GM19351 (cell line): ENCODE results near the gene PNMA6A.
"Not testable (repeated sequence)": the region's sequence is repeated elsewhere in the genome, so short reads cannot be mapped to it uniquely, and the experiment has no call there.

Source experiments
- ATAC-seq: cut with Tn5 transposase; IDR thresholded peaks from one replicate; pipeline ENCODE4 v1.9.1; 2021; ENCODE audit warnings: mild to moderate bottlenecking, moderate library complexity; ENCODE audit not compliant: unreplicated experiment

The PNMA6A gene

GRCh38 chrX:153071909-153072583 is at the start of gene PNMA6A:
Gene PNMA6A (plus strand): TSS chrX:153072454. CDS start chrX:153073063, 609 bp downstream.
- ATAC-seq, result not testable (repeated sequence)

GRCh38 chrX:153026501-153026900 is 45.8 kb upstream of the PNMA6A start:
- not testable (repeated sequence) for ATAC-seq

- not testable (repeated sequence) for ATAC-seq
These were observed 43.8 kb upstream of the PNMA6A start for GRCh38 chrX:153028487-153028886.

- ATAC-seq, result no peak
These were observed 43.1 kb upstream of the PNMA6A start for GRCh38 chrX:153029162-153029561.

GRCh38 chrX:153029875-153030274 is 42.4 kb upstream of the PNMA6A start:
- no peak for ATAC-seq

- ATAC-seq, result no peak
These were observed 41.5 kb upstream of the PNMA6A start for GRCh38 chrX:153030801-153031200.

- peak; percentile 84 for ATAC-seq
These were observed 39.7 kb upstream of the PNMA6A start for GRCh38 chrX:153032397-153033118.

GRCh38 chrX:153049093-153049492 is 23.2 kb upstream of the PNMA6A start:
- no peak for ATAC-seq

- ATAC-seq, result no peak
These were observed 19.7 kb upstream of the PNMA6A start for GRCh38 chrX:153052534-153052933.

GRCh38 chrX:153055871-153056749 is 16.1 kb upstream of the PNMA6A start, which contains the start of gene PNMA3:
Gene PNMA3 (plus strand): TSS chrX:153056470. CDS start chrX:153057056, 586 bp downstream.
- ATAC-seq, result no peak

- ATAC-seq, result no peak
These were observed 15.0 kb upstream of the PNMA6A start for GRCh38 chrX:153057281-153057680.

GRCh38 chrX:153059191-153060094 is 12.8 kb upstream of the PNMA6A start:
- ATAC-seq, result no peak

GRCh38 chrX:153060095-153060445 is 12.2 kb upstream of the PNMA6A start:
- ATAC-seq, result no peak

GRCh38 chrX:153061732-153062131 is 10.5 kb upstream of the PNMA6A start:
- no peak for ATAC-seq

GRCh38 chrX:153063315-153063714 is 8.9 kb upstream of the PNMA6A start:
- no peak for ATAC-seq

- ATAC-seq, result no peak
These were observed 8.2 kb upstream of the PNMA6A start for GRCh38 chrX:153064061-153064460.

GRCh38 chrX:153065389-153065788 is 6.9 kb upstream of the PNMA6A start:
- no peak for ATAC-seq

- ATAC-seq, result not testable (repeated sequence)
These were observed 5.9 kb upstream of the PNMA6A start for GRCh38 chrX:153066402-153066801.

GRCh38 chrX:153073331-153073730 is 1.1 kb downstream of the PNMA6A start:
- not testable (repeated sequence) for ATAC-seq

GRCh38 chrX:153074262-153074899 is 2.1 kb downstream of the PNMA6A start:
- no peak for ATAC-seq
